OCI-LY7 (cell line): ENCODE data around the gene SLIRP.

Experiments
- EZH2phosphoT487 ChIP-seq: fragments of 200-600 bp; sonication (generic); IDR thresholded peaks from 2 replicates; pipeline ENCODE4 v1.6.1; 2018; ENCODE audit warnings: low read depth, borderline replicate concordance, mild to moderate bottlenecking, mixed run types, antibody characterized with exemption, low read length, moderate library complexity, mixed read lengths
- TF ChIP-seq, protein P1 (sequence below): fragments of 200-600 bp; sonication (generic); conservative IDR thresholded peaks from 2 replicates; pipeline ENCODE4 v1.5.1; 2014; ENCODE audit warnings: mild to moderate bottlenecking, antibody characterized with exemption, low read length, moderate library complexity, mixed read lengths

DNA sequence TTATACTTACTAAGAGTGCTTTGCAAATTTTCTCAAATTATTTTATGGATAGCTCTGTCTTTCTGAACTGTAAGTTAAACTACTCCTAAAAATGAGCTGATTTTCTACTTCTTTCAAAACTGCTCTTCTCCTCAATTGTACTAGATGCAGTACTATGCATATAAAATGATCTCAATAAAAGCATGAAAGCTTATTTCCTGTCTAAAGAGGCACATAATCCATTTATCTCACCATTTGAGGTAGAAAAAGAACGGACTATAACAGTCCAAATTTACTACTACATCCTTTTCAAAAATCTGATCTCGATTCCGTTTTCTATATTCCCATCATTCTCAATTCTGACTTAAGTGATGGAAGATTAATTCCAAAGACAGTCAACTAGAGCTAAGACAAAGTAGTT lies 14.4 kb downstream of the SLIRP start:
- TF ChIP-seq, protein P1, sequence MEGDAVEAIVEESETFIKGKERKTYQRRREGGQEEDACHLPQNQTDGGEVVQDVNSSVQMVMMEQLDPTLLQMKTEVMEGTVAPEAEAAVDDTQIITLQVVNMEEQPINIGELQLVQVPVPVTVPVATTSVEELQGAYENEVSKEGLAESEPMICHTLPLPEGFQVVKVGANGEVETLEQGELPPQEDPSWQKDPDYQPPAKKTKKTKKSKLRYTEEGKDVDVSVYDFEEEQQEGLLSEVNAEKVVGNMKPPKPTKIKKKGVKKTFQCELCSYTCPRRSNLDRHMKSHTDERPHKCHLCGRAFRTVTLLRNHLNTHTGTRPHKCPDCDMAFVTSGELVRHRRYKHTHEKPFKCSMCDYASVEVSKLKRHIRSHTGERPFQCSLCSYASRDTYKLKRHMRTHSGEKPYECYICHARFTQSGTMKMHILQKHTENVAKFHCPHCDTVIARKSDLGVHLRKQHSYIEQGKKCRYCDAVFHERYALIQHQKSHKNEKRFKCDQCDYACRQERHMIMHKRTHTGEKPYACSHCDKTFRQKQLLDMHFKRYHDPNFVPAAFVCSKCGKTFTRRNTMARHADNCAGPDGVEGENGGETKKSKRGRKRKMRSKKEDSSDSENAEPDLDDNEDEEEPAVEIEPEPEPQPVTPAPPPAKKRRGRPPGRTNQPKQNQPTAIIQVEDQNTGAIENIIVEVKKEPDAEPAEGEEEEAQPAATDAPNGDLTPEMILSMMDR: no peak
- no peak for TF ChIP-seq EZH2phosphoT487
